Measurements from ENCODE around the gene GAPDHS. TPM values are rescaled to one million over a fixed set of nuclear protein-coding genes. Genes with fewer than 3 reads are reported as not detected.

Gene GAPDHS
- total and polyA plus RNA-seq, 3 donors from 2014 or later = 123 to 363 (median 338) TPM

DNA sequence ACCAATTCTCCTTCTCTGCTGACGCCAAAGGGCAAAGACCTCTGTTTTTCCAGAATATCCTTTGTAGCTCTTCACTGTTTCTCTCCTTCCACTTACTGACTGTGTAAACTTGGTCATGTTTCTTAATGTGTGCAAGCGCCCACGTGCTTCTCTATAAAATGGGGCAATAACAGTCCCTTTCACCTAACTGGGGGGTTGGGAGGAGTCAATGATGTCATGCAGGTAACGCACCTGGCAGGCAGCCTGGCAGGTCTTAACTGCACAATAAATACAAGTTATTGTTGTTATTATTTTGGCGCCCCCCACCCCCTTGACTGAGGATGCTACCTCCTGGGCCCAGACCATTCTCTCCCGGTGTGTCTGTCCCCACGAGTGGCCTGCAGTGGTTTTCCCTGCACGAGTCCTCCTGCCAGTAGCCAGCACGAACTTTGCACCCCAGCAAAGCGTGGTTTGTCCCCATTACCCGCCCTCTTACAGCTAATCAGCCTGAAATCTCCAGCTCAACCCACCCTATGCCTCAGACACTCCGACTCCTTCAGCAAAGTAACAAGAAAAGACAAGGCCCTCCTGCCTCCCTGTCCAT is 10.4 kb upstream of the GAPDHS start:
- no peak for DNase-seq
- Histone ChIP-seq H3K27ac (no peak overlapping the region), H3K9me3 (no peaks in the 10 kb centered on the region), H3K27me3 (no peaks in the 10 kb centered on the region), H3K36me3 (ENCODE audit: low read depth, missing control alignments) (no peaks in the 10 kb centered on the region), H3K4me3 (no peak overlapping the region), H3K4me1 (no peaks in the 10 kb centered on the region)
- TF ChIP-seq, protein P1, sequence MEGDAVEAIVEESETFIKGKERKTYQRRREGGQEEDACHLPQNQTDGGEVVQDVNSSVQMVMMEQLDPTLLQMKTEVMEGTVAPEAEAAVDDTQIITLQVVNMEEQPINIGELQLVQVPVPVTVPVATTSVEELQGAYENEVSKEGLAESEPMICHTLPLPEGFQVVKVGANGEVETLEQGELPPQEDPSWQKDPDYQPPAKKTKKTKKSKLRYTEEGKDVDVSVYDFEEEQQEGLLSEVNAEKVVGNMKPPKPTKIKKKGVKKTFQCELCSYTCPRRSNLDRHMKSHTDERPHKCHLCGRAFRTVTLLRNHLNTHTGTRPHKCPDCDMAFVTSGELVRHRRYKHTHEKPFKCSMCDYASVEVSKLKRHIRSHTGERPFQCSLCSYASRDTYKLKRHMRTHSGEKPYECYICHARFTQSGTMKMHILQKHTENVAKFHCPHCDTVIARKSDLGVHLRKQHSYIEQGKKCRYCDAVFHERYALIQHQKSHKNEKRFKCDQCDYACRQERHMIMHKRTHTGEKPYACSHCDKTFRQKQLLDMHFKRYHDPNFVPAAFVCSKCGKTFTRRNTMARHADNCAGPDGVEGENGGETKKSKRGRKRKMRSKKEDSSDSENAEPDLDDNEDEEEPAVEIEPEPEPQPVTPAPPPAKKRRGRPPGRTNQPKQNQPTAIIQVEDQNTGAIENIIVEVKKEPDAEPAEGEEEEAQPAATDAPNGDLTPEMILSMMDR (IDR thresholded peaks at IDR 0.05) = no peak
- no peak for TF ChIP-seq POLR2A (IDR thresholded peaks at IDR 0.05)
- intact Hi-C loops (cut with DNase I; ENCODE audit: low total_unique reads) = no loop called here
- 86 to 87% methylated on average over 12 of the region's 12 CpGs for WGBS, 2 donors

- no peak for DNase-seq
- TF ChIP-seq, protein P1 (IDR thresholded peaks at IDR 0.05) = no peak
- no peak for TF ChIP-seq POLR2A (IDR thresholded peaks at IDR 0.05)
- H3K36me3 ChIP-seq (ENCODE audit: low read depth, missing control alignments) = no peaks in the 10 kb centered on the region
- WGBS, 2 donors = 35 to 42% methylated on average over 11 of the region's 11 CpGs
- no peak overlapping the region for H3K4me3 ChIP-seq
- no peaks in the 10 kb centered on the region for H3K4me1 ChIP-seq
- intact Hi-C loops (cut with DNase I; ENCODE audit: low total_unique reads) = no loop called here
- H3K27ac ChIP-seq = no peak overlapping the region
- H3K27me3 ChIP-seq = no peaks in the 10 kb centered on the region
- no peaks in the 10 kb centered on the region for H3K9me3 ChIP-seq
Observed at GRCh38 chr19:35524181-35524837, 8.9 kb upstream of the GAPDHS start.

DNA sequence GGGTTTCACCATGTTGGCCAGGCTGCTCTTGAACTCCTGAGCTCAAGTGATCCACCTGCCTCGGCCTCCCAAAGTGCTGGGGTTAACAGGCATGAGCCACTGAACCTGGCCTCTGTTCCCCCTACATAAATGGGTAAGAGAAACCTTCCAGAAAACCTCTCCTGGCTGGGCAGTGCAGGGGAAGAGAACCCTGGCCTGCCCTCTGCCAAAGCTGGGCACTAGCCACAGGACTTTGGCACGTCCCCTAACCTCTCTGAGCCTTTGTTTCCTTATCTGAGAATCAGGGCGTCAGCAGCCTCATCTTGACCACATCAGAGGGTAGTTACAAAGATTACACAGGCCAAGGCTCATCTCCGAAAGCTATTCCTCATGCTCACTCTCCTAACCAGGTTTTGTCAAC is 7.4 kb upstream of the GAPDHS start:
- TF ChIP-seq POLR2A (IDR thresholded peaks at IDR 0.05) = no peak
- TF ChIP-seq, protein P1 (IDR thresholded peaks at IDR 0.05) = no peak
- no peaks in the 10 kb centered on the region for H3K4me1 ChIP-seq
- H3K9me3 ChIP-seq = no peaks in the 10 kb centered on the region
- intact Hi-C loops (cut with DNase I; ENCODE audit: low total_unique reads) = no loop called here
- no peaks in the 10 kb centered on the region for H3K27me3 ChIP-seq
- DNase-seq = no peak
- H3K36me3 ChIP-seq (ENCODE audit: low read depth, missing control alignments) = no peaks in the 10 kb centered on the region
- no peak overlapping the region for H3K4me3 ChIP-seq
- 80 to 88% methylated on average over 4 of the region's 4 CpGs for WGBS, 2 donors
- H3K27ac ChIP-seq = no peak overlapping the region

DNA sequence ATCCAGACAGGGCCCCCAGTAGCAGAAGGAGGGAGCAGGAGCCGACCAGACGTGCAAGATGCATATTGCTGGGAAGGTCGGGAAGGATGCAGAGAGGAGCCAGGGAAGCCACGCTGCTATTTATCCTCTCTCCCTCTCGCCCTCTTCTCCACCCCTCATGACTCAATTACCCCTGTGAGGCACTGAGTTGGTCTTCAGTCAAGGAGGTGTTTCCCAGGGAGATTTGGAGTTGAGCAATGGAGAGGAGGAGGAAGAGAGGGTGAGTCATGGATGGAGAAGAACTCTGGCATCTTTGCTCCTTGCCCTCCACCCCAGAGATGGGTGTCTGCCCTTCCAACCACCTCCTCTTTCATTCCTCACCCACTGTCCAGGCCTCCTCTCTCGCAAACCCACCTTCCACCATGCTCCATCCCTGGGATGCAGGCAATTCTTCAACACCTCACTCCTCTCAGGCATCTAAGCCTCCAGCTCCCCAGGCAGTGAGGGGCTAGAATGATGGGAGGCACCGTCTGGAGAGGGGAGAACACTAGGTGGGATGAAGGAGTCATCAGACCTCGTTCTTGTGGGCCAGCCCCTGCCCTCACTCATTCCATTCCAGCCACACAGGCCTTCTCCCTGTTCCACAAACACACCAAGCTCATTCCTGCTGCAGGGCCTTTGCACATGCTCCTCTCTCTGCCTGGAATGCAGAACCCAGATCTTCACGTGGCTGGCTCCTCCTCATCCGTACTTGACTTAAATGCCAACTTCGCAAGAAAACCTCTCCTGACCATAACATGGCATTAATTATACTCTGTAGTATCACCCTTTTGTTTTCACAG is 4.8 kb upstream of the GAPDHS start, which contains the start of gene SBSN:
Gene SBSN, minus strand, starts transcription at position 94 of the 821 bp plus-strand sequence. Its CDS starts 30 bp downstream, at position 64.
- Histone ChIP-seq H3K27me3 (no peaks in the 10 kb centered on the region), H3K36me3 (ENCODE audit: low read depth, missing control alignments) (no peaks in the 10 kb centered on the region), H3K4me1 (no peaks in the 10 kb centered on the region), H3K27ac (no peak within 1 kb of the TSS), H3K9me3 (no peaks in the 10 kb centered on the region), H3K4me3 (no peak within 1 kb of the TSS)
- no peak for TF ChIP-seq POLR2A (IDR thresholded peaks at IDR 0.05)
- TF ChIP-seq, protein P1 (IDR thresholded peaks at IDR 0.05) = no peak
- no peak for DNase-seq
- WGBS, 2 donors = 81 to 87% methylated on average over 11 of the region's 11 CpGs
- intact Hi-C loops (cut with DNase I; ENCODE audit: low total_unique reads) = no loop called here

Measured in testis (tissue), 3 donors.